Common myeloid progenitor, CD34-positive (primary cell): ENCODE data around the gene CAMK1.
A peak's percentile ranks its signal among the peaks of the same experiment; 100 is the strongest.

Source experiments
- CTCF ChIA-PET: fragments of 350-600 bp; sonication (Branson Sonifier 250); formaldehyde crosslinking; loops from one replicate; lab custom pipeline; 2021; ENCODE audit warnings: antibody characterized with exemption; lab: Charles Lee
- POLR2A ChIA-PET: fragments of 350-600 bp; sonication (Branson Sonifier 250); formaldehyde crosslinking; loops from one replicate; lab custom pipeline; 2021; ENCODE audit warnings: antibody characterized with exemption; lab: Charles Lee
- DNase-seq, 3 donors: peaks; one replicate each; pipeline versions ENCODE4 v3.0.0 to v3.0.0-alpha.2; 2013
- H3K27ac ChIP-seq, 2 experiments: 1 replicate in 1 of 2; 2 replicates in 1 of 2; pipeline ENCODE4 v1.7.0; 2013; ENCODE audit warnings: inconsistent platforms in 2 of 2, low read length in 2 of 2, mild to moderate bottlenecking in 2 of 2, low read depth in 1 of 2, moderate library complexity in 1 of 2; ENCODE audit not compliant: severe bottlenecking in 2 of 2, insufficient read depth in 1 of 2, poor library complexity in 1 of 2
- H3K27me3 ChIP-seq, 5 experiments: replicated peaks in 2 of 5; 1 replicate in 3 of 5; 2 replicates in 2 of 5; pipeline versions ENCODE4 v1.6.1 to v1.7.0; 2013; ENCODE audit warnings: low read length in 4 of 5, mild to moderate bottlenecking in 2 of 5, moderate library complexity in 2 of 5, inconsistent platforms in 1 of 5; ENCODE audit not compliant: insufficient read depth in 5 of 5, control insufficient read depth in 4 of 5
- H3K36me3 ChIP-seq, 4 experiments: 1 replicate in 2 of 4; 2 replicates in 2 of 4; pipeline versions ENCODE4 v1.6.1 to v1.7.0; 2013; ENCODE audit warnings: low read length in 3 of 4, control low read depth in 1 of 4, mild to moderate bottlenecking in 1 of 4; ENCODE audit not compliant: control insufficient read depth in 4 of 4, insufficient read depth in 4 of 4
- H3K4me1 ChIP-seq, 4 experiments: 1 replicate in 3 of 4; 2 replicates in 1 of 4; pipeline versions ENCODE4 v1.6.1 to v1.7.1; 2013; ENCODE audit warnings: low read length in 3 of 4, mild to moderate bottlenecking in 3 of 4, control low read depth in 1 of 4, inconsistent platforms in 1 of 4, moderate library complexity in 1 of 4; ENCODE audit not compliant: control insufficient read depth in 4 of 4, insufficient read depth in 4 of 4; ENCODE audit errors: control extremely low read depth in 1 of 4
- H3K4me3 ChIP-seq, 7 experiments: 1 replicate in 4 of 7; 2 replicates in 3 of 7; pipeline versions ENCODE4 v1.5.1 to v1.7.0; 2013; ENCODE audit warnings: mild to moderate bottlenecking in 7 of 7, low read length in 6 of 7, moderate library complexity in 6 of 7, inconsistent platforms in 2 of 7, low read depth in 2 of 7, control low read depth in 1 of 7; ENCODE audit not compliant: insufficient read depth in 4 of 7, control insufficient read depth in 1 of 7; ENCODE audit errors: extremely low read depth in 1 of 7
- H3K9me3 ChIP-seq, 5 experiments: 1 replicate in 4 of 5; 2 replicates in 1 of 5; pipeline versions ENCODE4 v1.6.1 to v1.7.1; 2013; ENCODE audit warnings: low read length in 4 of 5, mild to moderate bottlenecking in 2 of 5, inconsistent platforms in 1 of 5, low read depth in 1 of 5, moderate library complexity in 1 of 5; ENCODE audit not compliant: control insufficient read depth in 4 of 5, insufficient read depth in 2 of 5; ENCODE audit errors: control extremely low read depth in 1 of 5
- WGBS: methylation state at CpG from one replicate; pipeline ENCODE4 v1.1.5; 2013; ENCODE audit not compliant: insufficient coverage; 5-methylcytosine and 5-hydroxymethylcytosine counted together

CAMK1 gene

DNA sequence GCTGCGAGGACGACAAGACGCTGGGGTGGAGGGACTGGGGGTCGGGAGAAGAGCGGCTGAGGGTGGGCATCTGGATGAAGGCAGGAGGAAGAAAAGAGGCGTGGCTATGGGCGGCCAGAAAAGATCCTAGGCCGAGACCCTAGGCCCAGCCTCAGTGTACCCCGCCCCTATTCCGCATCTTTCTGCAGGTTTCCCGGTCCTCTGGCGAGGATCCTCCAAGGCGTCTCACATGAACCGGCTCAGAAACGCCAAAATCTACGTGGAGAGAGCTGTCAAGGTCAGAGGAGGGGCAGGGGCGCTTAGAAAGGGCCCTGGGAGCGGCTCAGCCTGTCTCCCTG, 40.7 kb upstream of the CAMK1 start:
- ChIA-PET CTCF (interaction anchor here (1.4 kb wide), 1 partner anchor 11 kb away, joined by 8 read pairs; no protein-coding TSS in a partner anchor), POLR2A (interaction anchor here (0.5 to 1.0 kb wide), 2 partner anchors 10 to 212 kb away, joined by 3 read pairs; no protein-coding TSS in a partner anchor)
- Histone ChIP-seq H3K4me1 (peaks cover 3 to 26% (median 19%) of the 10 kb centered on the region in 4 experiments), H3K4me3 (peak overlapping the region; percentile 11 to 84 (median 70)), H3K27ac (peak overlapping the region in 1 of 2 experiments; percentile 79), H3K9me3 (no peaks in the 10 kb centered on the region), H3K36me3 (peaks cover 7 to 26% (median 15%) of the 10 kb centered on the region in 4 experiments), H3K27me3 (no peaks in the 10 kb centered on the region)
- no peak for DNase-seq
- WGBS = 2% methylated on average over 12 of the region's 18 CpGs

- Histone ChIP-seq H3K4me3 (peak within 1 kb of the TSS; percentile 47 to 84 (median 70)), H3K27me3 (no peaks in the 10 kb centered on the region), H3K4me1 (peaks cover 3 to 26% (median 19%) of the 10 kb centered on the region in 4 experiments), H3K9me3 (no peaks in the 10 kb centered on the region), H3K36me3 (peaks cover 11 to 32% (median 19%) of the 10 kb centered on the region in 4 experiments), H3K27ac (peak within 1 kb of the TSS; percentile 41 to 79)
- ChIA-PET POLR2A (interaction anchor here (0.5 to 1.0 kb wide), 2 partner anchors 11 to 213 kb away, joined by 3 read pairs; no protein-coding TSS in a partner anchor), CTCF (interaction anchor here (1.0 to 2.4 kb wide), 8 partner anchors 10 to 83 kb away, joined by 3 to 8 read pairs (median 6); partner anchors contain the start of genes ARPC4, BRPF1 and TADA3)
- 0% methylated on average over 44 of the region's 76 CpGs for WGBS
- DNase-seq = peak; percentile 34 to 73 (median 65)
Observed at GRCh38 chr3:9809615-9810432, 40.1 kb upstream of the CAMK1 start, which contains the start of gene TTLL3. TSS of gene TTLL3 (plus strand) at chr3:9810262. CDS start at chr3:9810662, 400 bp downstream.

DNA sequence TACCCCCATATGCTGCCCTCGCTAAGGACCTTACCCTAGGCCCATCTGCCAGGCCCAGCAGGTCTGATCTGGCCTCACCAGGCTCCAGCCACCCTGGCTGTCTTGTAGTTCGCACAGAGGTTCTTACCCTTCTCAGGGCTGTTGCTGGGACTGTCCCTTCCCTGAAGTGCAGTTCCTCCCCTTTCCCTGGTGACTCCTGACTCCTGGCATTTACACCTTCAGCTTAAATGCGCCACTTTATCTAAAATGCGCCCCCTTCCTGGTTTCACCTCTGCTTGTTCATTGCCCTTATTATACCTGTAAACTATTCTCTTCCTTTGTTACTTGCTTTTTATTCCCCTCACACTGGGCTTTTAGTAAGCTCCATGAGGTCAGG, 39.5 kb upstream of the CAMK1 start:
- no peaks in the 10 kb centered on the region for H3K9me3 ChIP-seq
- H3K27ac ChIP-seq = peak overlapping the region; percentile 41 to 79
- H3K4me1 ChIP-seq = peaks cover 3 to 26% (median 19%) of the 10 kb centered on the region in 4 experiments
- POLR2A ChIA-PET = interaction anchor here (1.0 kb wide), 1 partner anchor 11 kb away, joined by 3 read pairs; no protein-coding TSS in a partner anchor
- WGBS = 87% methylated on average over 4 of the region's 4 CpGs
- H3K4me3 ChIP-seq = peak overlapping the region; percentile 47 to 84 (median 70)
- no peaks in the 10 kb centered on the region for H3K27me3 ChIP-seq
- H3K36me3 ChIP-seq = peaks cover 12 to 38% (median 23%) of the 10 kb centered on the region in 4 experiments
- no peak for DNase-seq
- CTCF ChIA-PET = interaction anchor here (0.9 to 2.7 kb wide), 12 partner anchors 7 to 92 kb away, joined by 3 to 8 read pairs (median 5); partner anchors contain the start of genes ARPC4, BRPF1 and TADA3

- no peak overlapping the region for H3K4me3 ChIP-seq
Observed at GRCh38 chr3:9808345-9809037, 38.7 kb upstream of the CAMK1 start.

DNA sequence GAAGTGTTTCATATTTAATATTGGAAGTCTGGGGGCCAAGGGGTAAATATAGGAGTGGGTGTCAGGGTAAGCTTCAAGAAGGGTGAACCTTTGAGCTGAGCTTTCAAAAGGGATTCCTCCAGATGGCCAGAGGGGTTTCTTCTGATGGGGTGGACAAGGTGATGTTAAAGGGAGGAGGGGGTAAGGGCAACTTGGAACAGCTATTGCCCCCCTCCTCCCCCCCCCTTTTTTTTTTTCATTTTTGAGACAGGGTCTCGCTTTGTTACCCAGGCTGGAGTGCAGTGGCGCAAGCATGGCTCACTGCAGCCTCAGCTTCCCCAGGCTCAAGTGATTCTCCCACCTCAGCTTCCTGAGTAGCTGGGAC, 38.2 kb upstream of the CAMK1 start:
- CTCF ChIA-PET = interaction anchor here (0.7 to 2.7 kb wide), 10 partner anchors 9 to 282 kb away, joined by 3 to 8 read pairs (median 5); partner anchors contain the start of gene BRPF1
- 100% methylated on average over 1 of the region's 2 CpGs for WGBS
- Histone ChIP-seq H3K36me3 (peaks cover 22 to 47% (median 33%) of the 10 kb centered on the region in 4 experiments), H3K4me3 (no peak overlapping the region), H3K27me3 (no peaks in the 10 kb centered on the region), H3K4me1 (peaks cover 3 to 26% (median 19%) of the 10 kb centered on the region in 4 experiments), H3K27ac (no peak overlapping the region), H3K9me3 (no peaks in the 10 kb centered on the region)
- DNase-seq = no peak
- POLR2A ChIA-PET = interaction anchor here (1.0 kb wide), 1 partner anchor 15 kb away, joined by 5 read pairs; the partner anchor contains the start of genes ARPC4 and TADA3

More at GRCh38 chr3:9808345-9809037, 38.7 kb upstream of the CAMK1 start:
- no peaks in the 10 kb centered on the region for H3K27me3 ChIP-seq
- no peak overlapping the region for H3K27ac ChIP-seq
- peak; percentile 39 to 73 (median 69) for DNase-seq
- H3K9me3 ChIP-seq = no peaks in the 10 kb centered on the region
- POLR2A ChIA-PET = interaction anchor here (1.0 kb wide), 1 partner anchor 16 kb away, joined by 5 read pairs; the partner anchor contains the start of genes ARPC4 and TADA3
- WGBS = 67% methylated on average over 5 of the region's 7 CpGs
- peaks cover 17 to 46% (median 30%) of the 10 kb centered on the region in 4 experiments for H3K36me3 ChIP-seq
- peaks cover 3 to 26% (median 19%) of the 10 kb centered on the region in 4 experiments for H3K4me1 ChIP-seq
- CTCF ChIA-PET = interaction anchor here (0.6 to 2.7 kb wide), 12 partner anchors 8 to 147 kb away, joined by 3 to 8 read pairs (median 5); partner anchors contain the start of gene BRPF1

DNA sequence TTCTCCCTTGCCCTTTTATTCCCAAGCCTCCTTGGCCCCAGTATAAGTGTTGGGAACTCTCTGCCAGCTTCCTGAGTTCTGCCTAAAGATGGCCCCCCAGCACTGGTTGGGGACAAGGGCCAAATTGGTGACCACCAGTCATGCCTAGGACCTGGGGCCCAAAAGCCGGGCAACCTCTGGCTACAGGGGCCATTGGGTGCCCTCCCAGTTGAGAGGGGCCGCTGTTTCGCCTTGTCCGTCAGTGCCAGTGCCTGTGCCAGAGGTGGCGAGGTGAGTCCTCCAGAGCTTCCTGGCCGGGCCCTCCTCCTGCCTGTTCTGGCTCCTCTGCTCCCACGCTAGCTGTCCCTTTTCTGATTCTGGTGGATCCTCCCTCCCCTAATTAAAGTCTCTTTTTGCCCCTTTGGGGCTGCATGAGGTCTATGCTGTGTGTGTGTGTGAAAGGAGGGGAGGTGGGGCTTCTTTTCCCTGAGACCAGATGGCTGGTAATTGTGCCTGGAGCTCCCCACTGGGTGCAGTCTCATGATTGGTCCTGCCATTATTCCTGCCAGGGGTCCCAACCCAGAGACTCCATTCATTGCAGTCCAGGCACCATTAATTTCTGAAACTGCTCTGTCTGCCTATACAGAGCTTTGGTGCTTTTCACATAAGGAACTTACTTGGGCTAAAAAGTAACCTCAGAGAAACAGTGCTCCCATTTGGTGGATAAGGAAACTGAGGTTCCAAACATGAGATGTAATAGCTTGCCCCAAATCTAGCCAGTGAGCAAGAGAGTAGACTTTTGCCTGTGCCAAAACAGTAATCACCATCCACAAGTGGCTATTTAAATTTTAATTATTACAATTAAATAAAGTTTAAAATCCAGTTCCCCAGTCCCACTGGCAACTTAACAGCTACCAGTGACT, 37.2 kb upstream of the CAMK1 start:
- DNase-seq = no peak
- Histone ChIP-seq H3K36me3 (peaks cover 23 to 46% (median 35%) of the 10 kb centered on the region in 4 experiments), H3K4me3 (no peak overlapping the region), H3K27ac (no peak overlapping the region), H3K9me3 (no peaks in the 10 kb centered on the region), H3K4me1 (peaks cover 3 to 26% (median 19%) of the 10 kb centered on the region in 4 experiments), H3K27me3 (no peaks in the 10 kb centered on the region)
- ChIA-PET POLR2A (interaction anchor here (0.6 to 0.9 kb wide), 2 partner anchors 17 to 25 kb away, joined by 3 to 9 read pairs; no protein-coding TSS in a partner anchor), CTCF (interaction anchor here (0.7 to 2.7 kb wide), 7 partner anchors 10 to 283 kb away, joined by 3 to 8 read pairs (median 5); partner anchors contain the start of gene BRPF1)
- WGBS = 96% methylated on average over 7 of the region's 7 CpGs
